Stimulated activated CD4-positive, alpha-beta T cell treated with anti-CD3 and anti-CD28 coated beads, Interleukin-4, amount 100 ng/mL, for 48 hours (primary cell): ENCODE measurements around the gene DCXR.

Experiments used
- DNase-seq, 2 donors: peaks; one replicate each; pipeline ENCODE4 v3.0.0-alpha.2; 2020; ENCODE audit warnings: low read depth in 2 of 2

Gene DCXR

GRCh38 chr17:82012261-82012639 is 25.2 kb downstream of the DCXR start:
- no peak for DNase-seq

DNA sequence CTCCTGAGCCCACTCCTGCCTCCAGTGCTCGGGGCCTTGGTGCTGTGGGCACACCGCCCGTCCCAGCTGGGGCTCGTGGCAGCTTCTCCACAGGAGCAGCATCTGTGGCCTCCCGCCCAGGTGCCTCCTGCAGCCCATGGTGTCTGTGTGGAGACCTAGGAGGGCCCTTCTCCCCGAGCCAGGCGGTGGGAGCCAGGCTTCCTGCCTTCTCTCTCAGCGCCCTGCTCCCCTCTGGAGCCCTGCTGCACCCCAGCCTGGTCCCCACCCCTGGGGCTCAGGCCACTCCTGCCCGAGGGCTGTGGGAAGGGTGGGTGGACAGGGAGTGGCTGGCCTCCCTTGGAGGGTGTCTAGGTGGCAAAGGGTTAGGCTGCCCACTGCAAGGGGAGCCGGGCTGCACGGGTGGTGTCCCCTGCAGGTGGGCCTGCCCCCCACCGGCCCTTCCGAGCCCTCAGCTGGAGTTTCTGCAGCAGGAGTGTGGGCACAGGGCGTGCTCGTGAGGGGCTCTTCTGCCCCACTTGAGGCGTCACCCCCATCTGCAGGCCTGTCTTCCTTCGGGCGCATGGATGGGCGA is 25.8 kb downstream of the DCXR start:
- DNase-seq, result no peak

DNA sequence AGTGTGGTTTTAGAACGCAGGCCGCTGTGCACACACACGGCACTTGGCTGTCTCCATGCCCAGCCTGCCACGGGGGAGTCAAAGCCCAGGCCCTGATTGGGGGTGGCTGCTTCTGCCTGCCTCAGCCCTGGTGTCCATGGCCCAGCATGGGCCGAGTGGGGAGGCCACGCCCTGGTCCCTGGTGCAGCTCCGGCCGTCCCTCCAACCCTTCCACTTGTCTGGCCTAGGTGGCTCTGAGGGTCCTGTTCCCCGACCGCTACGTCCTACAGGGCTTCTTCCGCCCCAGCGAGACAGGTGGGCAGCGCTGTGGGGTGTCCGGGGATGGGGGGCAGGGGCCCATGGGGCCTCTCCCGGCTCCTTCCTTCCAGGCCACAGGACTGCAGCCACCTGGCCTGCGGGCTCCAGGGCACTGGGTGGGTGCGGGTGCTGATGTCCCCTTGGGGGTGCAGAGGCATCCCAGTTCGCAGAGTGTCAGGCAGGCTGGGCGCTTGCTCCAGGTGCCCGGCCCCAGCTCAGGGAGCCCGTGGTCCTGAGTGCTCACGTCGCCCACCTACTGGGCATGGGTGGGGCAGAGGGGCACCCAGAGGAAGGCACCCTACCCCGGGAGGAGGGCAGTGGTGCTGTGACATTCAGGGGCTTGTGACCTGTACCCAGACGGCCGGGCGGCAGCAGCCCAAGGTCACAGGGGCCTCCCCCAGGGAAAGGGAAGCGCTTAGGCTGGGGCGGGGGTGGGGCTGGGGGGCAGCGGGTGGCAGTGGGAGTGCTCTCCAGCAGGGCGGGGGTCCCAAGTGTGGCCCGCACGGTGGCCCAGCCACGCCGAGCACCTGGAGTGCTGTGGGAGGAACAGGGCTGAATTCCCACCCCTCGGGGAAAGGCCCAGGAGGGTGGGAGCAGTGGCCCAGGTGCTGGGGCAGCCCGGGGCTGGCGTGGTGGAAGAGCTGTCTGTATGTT is 26.6 kb downstream of the DCXR start:
- DNase-seq, result no peak

- no peak for DNase-seq
Measured at GRCh38 chr17:82009413-82009812, 28.1 kb downstream of the DCXR start.

- no peak for DNase-seq
Measured at GRCh38 chr17:82008941-82009405, 28.5 kb downstream of the DCXR start.

DNA sequence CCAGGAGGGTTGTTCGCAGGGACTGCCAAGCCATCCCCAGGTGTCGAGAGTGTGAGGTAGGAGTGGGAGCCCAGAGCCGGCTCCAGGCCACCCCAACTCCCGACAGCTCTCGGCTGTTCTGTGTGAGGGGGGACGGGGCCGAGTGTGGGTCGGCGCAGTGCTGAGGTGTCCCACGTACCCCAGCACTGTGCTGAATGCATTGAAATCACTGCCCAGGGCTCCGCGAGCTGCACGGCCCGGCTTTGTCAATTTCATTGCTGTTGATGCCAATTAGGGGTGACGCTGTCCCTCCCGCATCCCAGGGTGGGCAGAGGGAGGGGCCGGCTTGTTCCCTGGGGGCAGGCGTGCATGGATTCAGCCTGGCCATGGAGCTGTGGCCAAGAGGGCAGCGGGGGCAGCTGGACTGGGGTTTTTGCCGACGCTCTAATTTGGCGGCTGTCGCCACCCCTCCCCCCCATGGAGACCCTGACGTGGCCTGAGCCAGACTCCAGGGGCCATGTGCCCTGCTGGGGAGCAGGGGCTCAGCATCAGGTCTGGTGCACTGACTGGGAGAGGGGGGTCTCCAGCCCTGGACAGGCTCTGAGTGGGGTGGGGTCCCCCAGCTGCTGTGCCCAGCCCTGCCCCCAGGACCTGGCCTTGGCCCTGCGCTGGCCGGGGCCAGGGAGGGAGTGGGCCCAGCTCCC is 29.1 kb downstream of the DCXR start:
- DNase-seq, result no peak

GRCh38 chr17:82007495-82008257 is 29.8 kb downstream of the DCXR start:
- no peak for DNase-seq

GRCh38 chr17:82007228-82007494 is 30.3 kb downstream of the DCXR start:
- no peak for DNase-seq

DNA sequence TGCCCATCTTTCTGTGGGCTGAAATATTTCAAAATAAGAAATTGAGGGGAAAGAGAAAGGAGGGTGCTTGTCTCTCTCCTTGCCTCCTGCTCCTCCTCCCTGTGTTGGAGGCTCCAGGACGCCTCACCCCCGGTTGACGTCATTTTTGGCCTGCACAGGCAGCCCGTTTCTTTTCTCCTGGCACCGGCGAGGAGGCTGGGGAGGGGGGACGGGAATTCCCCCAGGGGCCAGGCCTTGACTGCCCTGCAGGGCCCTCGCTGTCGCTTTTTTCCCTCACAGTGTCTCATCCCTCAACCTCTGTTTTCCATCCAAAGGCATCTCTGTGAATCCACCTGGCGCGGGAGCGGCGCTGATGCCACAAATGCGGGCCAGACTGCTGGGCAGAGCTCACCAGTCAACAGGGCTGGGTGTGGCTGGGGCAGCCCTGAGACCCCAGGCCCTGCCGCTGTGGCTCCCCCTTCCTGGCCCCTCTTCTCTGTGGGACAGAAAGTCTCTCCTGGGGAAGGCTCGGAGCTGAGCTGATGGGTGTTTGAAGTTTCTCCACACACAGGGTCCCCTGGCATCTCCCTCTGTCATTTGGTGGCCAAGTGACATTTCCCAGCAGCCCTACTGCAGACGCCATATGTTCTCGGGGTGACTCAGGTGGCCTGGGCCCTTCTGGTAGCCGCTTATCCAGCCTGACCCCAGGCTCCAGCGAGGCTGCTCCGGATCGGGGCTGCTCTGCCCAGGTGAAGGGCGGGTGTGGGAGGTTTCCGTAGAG is 30.8 kb downstream of the DCXR start:
- DNase-seq, result no peak

DNA sequence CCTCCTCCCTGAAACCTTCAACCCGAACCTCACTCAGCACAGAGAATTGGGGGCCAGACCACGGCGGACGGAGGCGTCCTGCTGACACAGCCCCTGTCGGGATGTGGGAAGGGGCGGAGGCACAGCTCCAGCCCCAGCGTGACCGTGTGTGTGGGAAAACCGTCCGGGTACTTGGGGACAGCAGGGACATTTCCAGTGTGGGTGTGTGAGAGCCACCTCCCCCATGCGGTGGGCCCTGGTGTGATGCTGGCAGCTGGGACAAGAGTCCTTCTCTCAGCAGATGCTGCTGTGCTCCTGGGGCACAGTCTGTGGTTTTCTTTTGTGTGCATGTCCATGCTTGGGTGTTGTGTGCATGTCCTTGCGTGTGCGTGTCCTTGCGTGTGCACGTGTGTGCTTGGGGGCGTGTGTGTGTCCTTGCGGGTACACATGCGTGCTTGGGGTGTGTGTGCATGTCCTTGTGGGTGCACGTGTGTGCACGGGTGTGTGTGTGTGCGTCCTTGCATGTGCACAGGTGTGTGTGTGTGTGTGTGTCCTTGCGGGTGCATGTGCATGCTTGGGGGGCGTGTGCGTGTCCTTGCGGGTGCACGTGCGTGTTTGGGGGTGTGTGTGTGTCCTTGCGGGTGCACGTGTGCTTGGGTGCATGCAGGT is 31.7 kb downstream of the DCXR start:
- no peak for DNase-seq

DNA sequence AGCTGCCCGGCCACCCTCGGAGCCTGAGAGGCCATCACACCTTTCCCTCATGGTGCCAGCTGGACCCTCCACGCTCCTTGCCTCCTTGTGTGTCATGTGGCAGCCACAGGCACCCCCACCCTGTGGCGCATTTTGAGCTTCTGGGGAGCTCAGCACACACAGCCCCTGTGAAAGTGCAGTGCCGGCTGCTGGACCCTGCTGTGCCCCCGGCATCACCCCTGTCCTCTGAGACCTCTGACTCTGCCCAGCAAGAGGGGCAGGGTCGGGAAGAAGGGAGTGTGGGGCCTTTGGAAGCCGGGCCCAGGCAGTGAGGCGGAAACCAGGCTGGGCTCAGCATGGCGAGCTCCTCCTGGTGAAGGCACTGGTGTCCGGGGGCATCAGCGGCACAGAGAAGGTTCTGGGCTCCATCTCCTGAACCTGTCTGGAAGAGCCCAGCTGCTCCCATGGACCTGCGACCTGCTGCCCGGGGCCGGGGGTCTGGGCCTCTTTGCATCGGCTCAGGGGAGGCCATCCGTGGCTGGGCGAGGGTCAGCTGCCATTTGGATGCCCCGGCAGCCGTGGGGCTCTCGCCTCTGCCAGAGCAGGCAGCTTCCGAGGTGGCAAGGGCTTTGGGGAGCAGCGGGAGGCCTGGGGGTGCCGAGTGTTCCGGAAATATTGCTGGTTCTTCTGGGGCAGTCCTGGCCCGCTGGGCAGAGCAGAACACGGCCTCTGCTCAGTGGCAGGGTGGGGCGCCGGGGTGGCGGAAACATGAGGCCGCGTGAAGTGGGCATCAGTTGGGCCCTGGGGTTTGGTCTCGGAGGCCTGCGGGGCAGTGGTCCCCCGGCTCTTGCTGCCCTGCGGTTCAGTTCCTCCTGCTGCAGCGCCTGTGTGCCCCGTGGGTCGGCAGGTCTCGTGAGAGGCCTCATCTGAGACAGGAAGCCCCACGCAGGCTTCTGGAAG is 32.7 kb downstream of the DCXR start:
- DNase-seq, result no peak

DNA sequence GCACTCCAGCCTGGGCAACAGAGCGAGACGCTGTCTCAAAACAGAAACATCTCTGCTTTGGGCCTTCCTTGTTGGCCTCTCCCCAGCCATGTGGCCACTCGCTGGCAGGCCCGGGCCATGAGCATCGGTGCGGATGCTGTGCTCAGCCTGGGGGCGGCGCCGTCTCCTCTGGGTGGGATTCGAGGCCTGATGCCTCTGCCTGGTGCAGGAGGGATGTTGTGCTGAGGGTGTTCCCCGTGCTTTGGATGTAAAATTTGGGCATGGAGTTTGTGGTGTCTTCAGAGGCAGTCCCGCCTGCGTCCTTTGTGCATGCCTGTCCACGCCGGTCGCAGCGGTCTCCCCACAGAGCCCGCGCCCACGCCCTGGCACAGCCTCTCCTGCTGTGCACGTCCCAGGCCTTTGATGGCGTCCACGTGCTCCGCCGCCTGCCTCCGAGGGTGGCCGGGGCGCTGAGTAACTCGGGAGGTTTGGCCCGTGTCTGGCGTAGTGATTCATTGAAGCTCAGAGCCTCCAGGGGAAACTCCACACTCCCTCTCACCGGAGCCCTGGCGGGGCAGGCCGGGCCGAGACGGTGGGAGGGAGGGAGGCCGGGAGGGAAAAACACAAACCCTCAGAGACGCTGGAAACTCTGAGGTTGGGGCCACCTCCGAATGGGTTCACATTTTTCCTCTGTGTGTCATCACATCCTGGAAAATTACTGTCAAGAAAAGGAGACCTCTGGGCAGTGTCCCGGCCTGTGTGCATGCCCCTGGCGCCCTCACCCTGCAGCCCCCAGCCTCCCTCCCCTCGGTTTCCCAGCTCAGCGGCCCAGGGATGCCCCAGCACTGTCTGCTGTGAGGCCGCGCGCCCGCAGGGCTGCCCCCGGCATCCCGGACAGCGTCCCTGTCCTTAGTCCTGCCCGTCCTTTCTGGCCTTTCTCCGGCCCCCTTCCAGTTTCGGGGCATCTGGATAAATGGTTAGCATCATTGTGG is 33.8 kb downstream of the DCXR start:
- peak in 1 of 2 donors; percentile 51 for DNase-seq

GRCh38 chr17:82001571-82002056 is 35.9 kb downstream of the DCXR start:
- DNase-seq, result no peak

DNA sequence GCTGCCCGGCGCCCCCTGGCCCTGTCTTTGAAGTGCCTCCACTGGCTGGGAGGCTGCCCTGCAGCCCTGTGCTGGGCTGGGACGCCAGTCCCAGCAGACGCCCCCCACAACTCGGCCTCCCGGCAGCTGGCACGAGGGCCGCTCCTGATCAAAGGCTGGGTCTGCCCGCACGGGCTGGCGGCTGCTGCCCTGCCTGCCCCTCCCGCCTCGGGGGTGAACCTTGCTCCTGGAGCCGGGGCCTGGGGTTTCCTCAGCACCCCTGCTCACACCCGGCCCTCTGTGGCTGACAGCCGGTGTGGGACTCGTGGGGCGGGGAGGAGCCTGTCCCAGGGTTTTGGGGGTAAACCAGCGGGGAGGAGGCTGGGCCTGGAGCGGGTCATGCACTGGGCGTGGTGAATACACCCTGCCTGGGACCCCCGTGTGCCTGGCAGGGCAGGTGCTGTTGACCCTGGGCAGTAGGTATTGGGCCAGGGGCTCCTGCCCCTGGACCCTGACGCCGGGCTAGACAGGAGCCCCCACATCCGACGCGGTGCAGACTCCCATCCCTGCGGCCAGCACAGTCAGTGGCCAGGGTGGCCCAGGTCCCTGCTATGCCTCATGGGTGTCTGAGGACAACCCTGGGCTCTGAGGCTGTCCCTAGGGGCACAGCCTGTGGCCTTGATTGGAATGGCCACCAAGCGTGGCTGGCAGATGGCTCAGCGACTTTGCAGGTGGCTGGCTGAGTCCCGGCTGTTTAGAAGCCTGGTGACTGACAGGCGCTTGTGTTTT is 36.5 kb downstream of the DCXR start:
- DNase-seq, result no peak

DNA sequence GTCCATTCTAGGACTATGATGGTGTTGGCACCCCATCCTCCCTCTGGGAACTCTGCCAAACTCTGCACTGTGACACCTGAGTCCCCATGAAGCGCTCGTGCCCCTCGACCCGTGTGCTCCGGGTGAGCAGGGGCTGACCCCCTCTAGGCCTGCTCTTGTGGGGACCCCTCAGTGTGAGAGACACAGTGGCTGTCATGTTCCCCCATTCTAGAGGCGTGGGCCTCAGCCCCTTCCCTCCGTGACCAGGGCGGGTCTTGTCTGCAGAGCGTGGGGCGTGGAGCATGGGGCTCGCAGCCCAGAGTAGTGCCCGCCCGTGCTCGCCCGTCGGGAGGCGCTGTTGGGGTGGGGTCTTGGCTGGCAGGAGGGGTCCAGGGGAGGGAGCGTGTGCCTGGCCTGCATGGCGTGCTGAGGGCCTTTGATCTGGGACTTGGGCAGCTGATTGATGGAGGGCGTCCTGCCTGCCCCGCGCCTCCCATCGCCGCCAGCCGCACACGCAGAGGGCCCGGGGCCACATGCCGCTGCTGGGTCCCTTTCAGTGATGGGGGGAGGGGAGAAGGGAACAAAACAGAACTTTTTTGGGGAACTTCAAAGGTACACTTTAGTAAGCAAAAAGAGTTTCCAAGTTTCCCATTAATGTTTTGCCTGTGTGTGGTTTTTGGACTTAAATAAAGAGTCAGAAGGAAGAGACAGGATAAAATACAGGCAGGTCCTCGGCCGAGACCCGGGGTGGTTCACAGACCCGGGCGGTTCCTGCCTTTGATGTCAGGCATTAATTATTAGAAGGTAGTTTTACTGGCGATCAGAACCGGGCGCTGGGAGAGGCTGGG is 37.3 kb downstream of the DCXR start:
- DNase-seq, result no peak

DNA sequence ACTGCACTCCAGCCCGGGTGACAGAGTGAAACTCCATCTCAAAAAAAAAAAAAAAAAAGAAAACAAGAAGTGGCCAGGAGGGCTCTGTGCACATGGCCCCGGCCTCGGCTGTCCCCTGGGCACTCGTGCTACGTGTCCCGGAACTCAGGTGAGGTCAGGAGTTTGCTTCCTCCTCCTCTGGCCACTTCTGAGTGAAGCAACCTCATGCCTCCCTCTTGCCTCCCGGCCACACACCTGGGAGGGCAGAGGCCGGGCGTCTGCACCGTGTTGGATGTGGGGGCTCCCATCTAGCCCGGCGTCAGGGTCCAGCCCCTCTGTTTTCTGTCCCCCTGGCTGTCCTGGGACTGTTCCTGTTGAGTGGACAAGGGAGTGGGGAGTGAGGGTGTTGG is 37.9 kb downstream of the DCXR start:
- no peak for DNase-seq
